Activated T-helper 1 cell treated with anti-CD3 and anti-CD28 coated beads, Interleukin-12 subunit alpha, Interleukin-12 subunit beta, Interleukin-2, Interleukin-4 antibody, amounts not matched to agents 30 ng/mL and 10 ng/mL and 1 ng/mL, durations not matched to agents 14 hours and 24 hours and 36 hours (primary cell): ENCODE results near the gene TGM4. TPM values are rescaled to one million over a fixed set of nuclear protein-coding genes. Genes with fewer than 3 reads are reported as not detected.

Source experiments
- DNase-seq: peaks from one replicate; pipeline ENCODE4 v3.0.0; 2021; ENCODE audit warnings: low spot score
- H3K27ac Mint-ChIP-seq: one replicate; pipeline ENCODE4 v1.8.0; 2021; ENCODE audit warnings: mild to moderate bottlenecking, mixed read lengths
- H3K27me3 Mint-ChIP-seq: one replicate; pipeline ENCODE4 v1.8.0; 2022; ENCODE audit warnings: mild to moderate bottlenecking, moderate library complexity, mixed read lengths; ENCODE audit not compliant: insufficient read depth
- H3K36me3 Mint-ChIP-seq: one replicate; pipeline ENCODE4 v1.8.0; 2021; ENCODE audit warnings: low read depth, mixed read lengths
- H3K4me1 Mint-ChIP-seq: one replicate; pipeline ENCODE4 v1.8.0; 2021; ENCODE audit warnings: low read depth, mixed read lengths
- H3K4me3 Mint-ChIP-seq: one replicate; pipeline ENCODE4 v1.8.0; 2021; ENCODE audit warnings: mild to moderate bottlenecking, moderate library complexity, mixed read lengths
- H3K9me3 Mint-ChIP-seq: one replicate; pipeline ENCODE4 v1.8.0; 2021; ENCODE audit warnings: mixed read lengths
- intact Hi-C: fragments of 100-400 bp; cut with micrococcal nuclease; formaldehyde crosslinking; loops from one replicate; pipeline ENCODE4 v1.15.1; 2024
- total RNA-seq: library from RNA; stranded (reverse); gene quantifications from 2 replicates; pipeline ENCODE4 v1.2.3, GENCODE V29; 2022

The TGM4 gene
- total RNA-seq, 1 donor from 2014 or later = not detected

DNA sequence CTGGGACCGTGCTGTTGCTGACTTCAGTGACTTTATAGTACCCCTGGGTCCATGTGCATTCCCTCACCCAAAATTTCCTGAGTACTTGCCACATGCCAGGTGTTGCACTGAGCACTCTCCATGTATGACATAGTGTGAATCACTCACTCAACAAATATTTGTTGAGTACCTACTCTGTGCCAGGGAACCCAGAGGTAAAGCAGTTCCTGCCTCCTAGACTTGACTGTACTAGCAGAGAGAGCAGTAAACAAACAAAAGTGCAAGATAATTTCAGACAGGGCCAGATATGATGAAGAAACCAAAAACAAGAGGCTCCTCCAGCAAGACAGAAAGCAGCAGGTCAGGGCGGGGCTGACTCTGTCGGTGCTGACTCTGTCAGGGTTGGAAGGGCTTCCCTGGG, 12.2 kb downstream of the TGM4 start:
- Mint-ChIP-seq H3K4me3 (no peak overlapping the region), H3K27me3 (peaks cover 13% of the 10 kb centered on the region), H3K27ac (no peak overlapping the region), H3K36me3 (no peaks in the 10 kb centered on the region), H3K9me3 (no peaks in the 10 kb centered on the region), H3K4me1 (no peaks in the 10 kb centered on the region)
- intact Hi-C loops = no loop called here
- no peak for DNase-seq

DNA sequence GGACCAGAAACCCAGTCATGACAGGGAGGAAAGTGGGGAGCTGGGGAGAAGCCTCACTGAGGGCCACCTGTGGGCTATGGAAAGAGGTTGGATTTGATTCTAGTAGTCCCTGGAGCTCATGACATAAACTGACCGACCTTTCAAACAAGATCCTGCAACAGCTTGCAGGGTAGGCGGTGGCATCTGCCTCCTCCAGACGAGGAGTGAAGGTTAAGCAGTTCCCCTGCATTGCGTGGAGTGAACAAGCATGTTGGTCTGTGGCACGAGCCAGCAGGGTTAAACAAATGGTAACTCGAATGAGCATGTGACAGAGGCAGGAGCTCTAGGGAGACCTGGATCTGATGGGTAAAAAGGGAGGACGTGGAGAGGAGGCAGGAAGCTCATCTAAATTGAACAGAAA, 12.7 kb downstream of the TGM4 start:
- H3K27me3 Mint-ChIP-seq = peaks cover 13% of the 10 kb centered on the region
- H3K4me3 Mint-ChIP-seq = no peak overlapping the region
- no peaks in the 10 kb centered on the region for H3K4me1 Mint-ChIP-seq
- no peak for DNase-seq
- H3K9me3 Mint-ChIP-seq = no peaks in the 10 kb centered on the region
- intact Hi-C loops = no loop called here
- H3K36me3 Mint-ChIP-seq = no peaks in the 10 kb centered on the region
- H3K27ac Mint-ChIP-seq = no peak overlapping the region

DNA sequence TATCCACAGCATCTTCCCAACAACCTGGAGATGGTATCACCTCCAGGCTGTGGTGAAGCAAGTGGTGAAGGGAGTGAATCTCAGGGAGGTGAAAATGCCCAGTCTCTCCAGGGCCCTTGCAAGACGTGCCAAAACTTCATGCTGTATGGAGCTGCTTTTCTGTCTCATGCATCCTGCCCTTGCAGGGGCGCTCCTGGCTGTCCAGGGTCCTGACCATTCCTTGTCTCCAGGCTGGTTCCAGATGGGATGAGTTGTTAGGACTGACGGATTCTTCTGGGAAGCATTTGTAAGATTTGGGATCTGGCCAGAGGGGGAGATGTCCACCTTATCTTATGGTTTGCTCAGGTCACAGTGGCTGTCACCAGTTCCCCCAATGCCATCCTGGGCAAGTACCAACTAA, 15.8 kb downstream of the TGM4 start:
- intact Hi-C loops = no loop called here
- H3K27me3 Mint-ChIP-seq = peaks cover 11% of the 10 kb centered on the region
- H3K36me3 Mint-ChIP-seq = no peaks in the 10 kb centered on the region
- DNase-seq = no peak
- H3K4me3 Mint-ChIP-seq = no peak overlapping the region
- no peaks in the 10 kb centered on the region for H3K9me3 Mint-ChIP-seq
- no peak overlapping the region for H3K27ac Mint-ChIP-seq
- no peaks in the 10 kb centered on the region for H3K4me1 Mint-ChIP-seq

DNA sequence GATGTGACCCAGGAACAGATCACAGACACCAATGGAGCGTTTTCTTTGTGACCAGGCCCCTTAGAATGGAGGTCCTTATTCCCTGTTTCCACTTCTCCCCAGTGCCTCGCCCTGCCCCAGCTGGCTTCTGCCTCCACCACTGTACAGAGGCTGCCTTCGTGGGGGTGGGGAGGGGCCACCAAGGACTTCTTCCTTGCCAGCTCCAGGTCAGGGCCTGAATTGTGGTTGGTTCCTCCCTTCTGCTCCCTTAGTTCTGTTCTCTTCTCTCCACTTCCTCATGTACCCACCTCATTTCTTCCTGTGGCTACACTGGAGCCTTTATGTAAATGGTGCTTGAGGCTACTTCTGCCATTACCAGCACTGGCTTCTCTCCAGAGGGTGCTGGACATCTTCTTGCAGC, 16.4 kb downstream of the TGM4 start:
- no peaks in the 10 kb centered on the region for H3K36me3 Mint-ChIP-seq
- H3K4me1 Mint-ChIP-seq = no peaks in the 10 kb centered on the region
- intact Hi-C loops = no loop called here
- H3K27ac Mint-ChIP-seq = no peak overlapping the region
- no peaks in the 10 kb centered on the region for H3K9me3 Mint-ChIP-seq
- no peak for DNase-seq
- H3K4me3 Mint-ChIP-seq = no peak overlapping the region
- peaks cover 7% of the 10 kb centered on the region for H3K27me3 Mint-ChIP-seq

DNA sequence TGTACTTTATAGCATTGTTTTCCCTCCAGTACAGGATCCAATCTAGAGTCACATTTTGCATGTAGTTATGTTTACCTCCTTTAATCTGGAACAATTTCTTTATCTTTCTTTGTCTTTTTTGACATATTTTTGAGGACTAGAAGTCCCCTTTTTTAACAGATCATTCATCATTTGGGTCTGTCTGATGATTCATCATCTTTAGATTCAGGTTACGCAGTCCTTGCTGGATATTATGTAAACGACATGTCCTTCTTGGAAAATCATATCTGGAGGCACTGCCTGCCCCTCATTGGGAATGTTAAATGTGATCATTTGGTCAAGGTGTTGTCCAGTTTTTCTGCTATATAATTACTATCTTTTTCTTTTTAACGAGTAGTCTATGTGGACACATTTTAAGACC, 18.3 kb downstream of the TGM4 start:
- H3K4me1 Mint-ChIP-seq = no peaks in the 10 kb centered on the region
- no peak overlapping the region for H3K27ac Mint-ChIP-seq
- H3K27me3 Mint-ChIP-seq = peaks cover 3% of the 10 kb centered on the region
- intact Hi-C loops = no loop called here
- H3K4me3 Mint-ChIP-seq = no peak overlapping the region
- no peaks in the 10 kb centered on the region for H3K9me3 Mint-ChIP-seq
- H3K36me3 Mint-ChIP-seq = no peaks in the 10 kb centered on the region
- DNase-seq = no peak

DNA sequence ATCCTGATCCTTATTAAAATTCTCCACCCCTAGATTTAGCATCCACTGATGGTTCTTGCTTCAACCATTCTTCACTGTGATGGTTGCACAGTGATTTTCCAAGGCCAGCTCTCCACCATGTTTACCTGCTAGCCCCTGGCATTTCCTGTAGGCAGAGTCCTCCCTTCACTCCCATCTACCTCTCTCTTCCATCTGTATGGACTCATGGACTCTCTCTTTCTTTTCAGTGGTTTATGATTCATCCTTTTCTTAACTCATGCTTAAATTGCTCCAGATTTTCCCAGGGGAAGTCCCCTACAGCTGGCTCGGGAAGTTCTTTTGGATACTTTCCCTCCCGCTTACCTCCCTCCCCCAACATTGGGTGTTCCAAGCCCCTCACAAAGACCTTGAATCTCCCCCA, 18.7 kb downstream of the TGM4 start:
- no peaks in the 10 kb centered on the region for H3K9me3 Mint-ChIP-seq
- no peaks in the 10 kb centered on the region for H3K36me3 Mint-ChIP-seq
- intact Hi-C loops = no loop called here
- H3K27ac Mint-ChIP-seq = no peak overlapping the region
- no peak for DNase-seq
- H3K4me3 Mint-ChIP-seq = no peak overlapping the region
- H3K4me1 Mint-ChIP-seq = no peaks in the 10 kb centered on the region
- peaks cover 3% of the 10 kb centered on the region for H3K27me3 Mint-ChIP-seq

DNA sequence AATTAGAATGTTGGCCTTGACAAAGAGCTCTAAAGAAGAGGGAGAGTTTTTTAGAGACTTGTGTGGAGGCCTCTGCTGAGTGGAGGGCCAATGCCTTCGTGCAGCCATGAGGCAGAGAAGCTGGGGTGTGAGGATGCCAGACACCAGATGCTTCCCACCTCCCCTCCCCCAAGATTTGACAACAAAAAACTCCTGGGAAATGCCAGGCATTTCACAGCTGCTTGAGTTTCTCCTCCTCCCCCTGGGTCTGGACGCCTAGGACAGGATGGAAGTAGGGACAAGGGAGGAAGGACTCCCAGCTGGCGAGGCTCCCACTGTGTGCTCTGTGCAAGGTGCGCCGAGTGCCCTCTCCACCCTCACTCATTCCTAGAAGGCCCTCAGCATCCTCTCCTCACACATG, 20.1 kb downstream of the TGM4 start:
- no peak for DNase-seq
- Mint-ChIP-seq H3K36me3 (no peaks in the 10 kb centered on the region), H3K4me1 (no peaks in the 10 kb centered on the region), H3K4me3 (no peak overlapping the region), H3K27ac (no peak overlapping the region), H3K27me3 (peaks cover 3% of the 10 kb centered on the region), H3K9me3 (no peaks in the 10 kb centered on the region)
- intact Hi-C loops = no loop called here

DNA sequence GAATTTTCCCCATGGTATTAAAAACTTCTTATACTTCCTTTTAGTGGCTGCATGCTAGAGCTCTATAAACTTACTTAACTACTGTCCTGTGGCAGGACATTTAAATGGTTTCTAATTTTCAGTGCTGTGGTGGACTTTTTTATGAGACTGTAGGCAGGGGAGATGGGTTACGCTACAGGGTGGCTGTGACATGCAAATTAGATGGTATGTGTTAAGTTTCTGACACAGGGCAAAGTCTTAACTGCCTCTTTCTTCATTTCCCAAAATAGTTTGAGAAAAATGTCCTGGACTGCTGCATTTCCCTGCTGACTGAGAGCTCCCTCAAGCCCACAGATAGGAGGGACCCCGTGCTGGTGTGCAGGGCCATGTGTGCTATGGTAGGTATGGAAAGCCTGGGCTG, 22.0 kb downstream of the TGM4 start:
- intact Hi-C loops = no loop called here
- Mint-ChIP-seq H3K4me1 (no peaks in the 10 kb centered on the region), H3K36me3 (no peaks in the 10 kb centered on the region), H3K9me3 (no peaks in the 10 kb centered on the region), H3K27ac (no peak overlapping the region), H3K27me3 (no peaks in the 10 kb centered on the region), H3K4me3 (no peak overlapping the region)
- DNase-seq = no peak

DNA sequence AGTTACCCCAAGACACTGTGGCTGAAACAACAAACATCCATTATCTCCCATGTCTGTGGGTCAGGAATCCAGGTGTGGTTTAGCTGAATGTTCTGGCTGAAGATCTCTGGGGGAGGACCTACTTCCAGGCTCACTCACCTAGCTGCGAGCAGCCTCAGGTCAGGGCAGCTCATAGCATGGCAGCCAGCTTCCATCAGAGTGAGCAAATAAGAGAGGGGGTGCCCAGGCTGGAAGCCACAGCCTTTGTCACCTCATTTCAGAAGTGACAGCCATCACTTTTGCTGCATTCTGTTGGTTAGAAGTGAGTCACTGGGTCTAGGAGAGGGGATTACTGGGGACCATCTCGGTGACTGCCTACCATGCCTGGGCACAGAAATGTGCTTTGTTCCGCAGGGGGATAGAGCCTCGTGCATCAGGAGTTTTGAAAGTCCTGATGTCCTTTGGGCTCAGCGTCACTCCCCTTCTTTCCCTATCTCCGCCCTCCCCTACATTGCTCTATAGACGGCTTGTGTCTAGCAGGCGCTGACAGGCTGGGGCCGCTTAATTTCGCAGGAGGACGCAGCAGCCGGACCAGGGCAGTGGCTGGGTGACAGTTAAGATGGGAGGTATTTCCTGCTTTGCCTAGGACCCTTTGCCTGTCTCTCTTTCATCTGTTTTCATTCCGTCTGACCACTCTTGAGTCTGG, 25.4 kb downstream of the TGM4 start:
- H3K9me3 Mint-ChIP-seq = no peaks in the 10 kb centered on the region

DNA sequence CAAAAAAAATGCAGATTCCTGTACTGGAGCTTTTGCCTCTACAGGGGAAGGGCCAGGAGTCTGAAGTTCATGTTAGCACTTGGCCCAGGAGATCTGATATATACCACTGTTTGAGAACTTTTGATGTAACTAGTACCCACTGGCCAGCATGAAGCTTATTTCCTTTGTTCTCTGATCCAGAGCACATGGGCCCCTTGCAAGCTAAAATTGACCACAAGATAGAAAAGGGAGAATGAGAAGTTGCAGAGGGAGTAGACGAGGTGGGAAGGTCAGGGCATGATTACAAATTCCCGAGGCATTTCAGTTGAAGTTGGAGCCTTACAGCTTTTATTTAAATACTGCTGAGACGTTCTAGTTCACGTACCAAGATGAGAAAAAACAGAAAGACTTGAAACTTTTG, 28.2 kb downstream of the TGM4 start:
- Mint-ChIP-seq H3K36me3 (no peaks in the 10 kb centered on the region), H3K4me1 (no peaks in the 10 kb centered on the region), H3K27ac (no peak overlapping the region), H3K27me3 (no peaks in the 10 kb centered on the region), H3K9me3 (no peaks in the 10 kb centered on the region), H3K4me3 (no peak overlapping the region)
- intact Hi-C loops = no loop called here
- DNase-seq = no peak

More for the DNA sequence above, 25.4 kb downstream of the TGM4 start:
- Mint-ChIP-seq H3K4me1 (no peaks in the 10 kb centered on the region), H3K27me3 (no peaks in the 10 kb centered on the region), H3K4me3 (no peak overlapping the region), H3K36me3 (no peaks in the 10 kb centered on the region), H3K27ac (no peak overlapping the region)
- DNase-seq = no peak
- intact Hi-C loops = no loop called here

DNA sequence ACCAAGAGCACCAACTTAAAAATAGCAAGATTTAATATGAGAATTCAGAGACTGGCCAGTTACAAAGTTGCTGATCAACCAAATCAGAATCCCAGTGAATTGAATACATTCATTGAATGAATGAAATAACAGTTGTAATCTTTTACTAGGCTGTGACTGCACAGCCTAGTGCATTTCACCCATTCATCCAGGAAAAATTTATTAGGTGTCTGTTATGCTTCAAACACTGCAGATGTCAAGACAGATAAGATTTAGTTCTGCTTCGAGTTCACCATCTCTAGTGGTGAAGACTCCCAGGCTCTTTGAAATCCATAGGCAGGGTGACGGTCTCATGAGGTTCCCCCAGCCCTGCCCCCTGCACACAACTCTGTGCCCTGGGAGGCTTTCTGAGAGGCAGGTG, 28.9 kb downstream of the TGM4 start:
- DNase-seq = no peak
- intact Hi-C loops = no loop called here
- no peak overlapping the region for H3K27ac Mint-ChIP-seq
- no peaks in the 10 kb centered on the region for H3K4me1 Mint-ChIP-seq
- peaks cover 3% of the 10 kb centered on the region for H3K27me3 Mint-ChIP-seq
- no peaks in the 10 kb centered on the region for H3K36me3 Mint-ChIP-seq
- H3K9me3 Mint-ChIP-seq = no peaks in the 10 kb centered on the region
- no peak overlapping the region for H3K4me3 Mint-ChIP-seq

DNA sequence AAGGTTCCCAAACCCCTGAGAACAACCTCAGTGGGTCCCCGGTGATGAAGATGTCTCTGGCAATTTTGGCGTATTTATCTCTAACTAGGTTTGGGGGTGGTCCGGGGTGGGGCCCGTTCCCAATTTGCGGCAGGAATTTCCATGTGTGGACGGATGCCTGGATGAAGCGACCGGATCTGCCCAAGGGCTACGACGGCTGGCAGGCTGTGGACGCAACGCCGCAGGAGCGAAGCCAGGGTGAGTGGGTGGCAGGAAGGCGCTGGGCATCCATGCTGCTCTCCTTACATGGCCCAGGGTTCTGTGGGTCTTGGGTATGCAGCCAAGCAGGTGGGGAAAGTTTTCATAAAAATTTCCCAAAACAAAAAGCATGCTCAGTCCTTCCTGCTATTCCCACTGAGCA, 29.3 kb downstream of the TGM4 start:
- intact Hi-C loops = no loop called here
- Mint-ChIP-seq H3K9me3 (no peaks in the 10 kb centered on the region), H3K36me3 (no peaks in the 10 kb centered on the region), H3K27ac (no peak overlapping the region), H3K4me3 (no peak overlapping the region), H3K4me1 (no peaks in the 10 kb centered on the region), H3K27me3 (peaks cover 4% of the 10 kb centered on the region)
- no peak for DNase-seq

DNA sequence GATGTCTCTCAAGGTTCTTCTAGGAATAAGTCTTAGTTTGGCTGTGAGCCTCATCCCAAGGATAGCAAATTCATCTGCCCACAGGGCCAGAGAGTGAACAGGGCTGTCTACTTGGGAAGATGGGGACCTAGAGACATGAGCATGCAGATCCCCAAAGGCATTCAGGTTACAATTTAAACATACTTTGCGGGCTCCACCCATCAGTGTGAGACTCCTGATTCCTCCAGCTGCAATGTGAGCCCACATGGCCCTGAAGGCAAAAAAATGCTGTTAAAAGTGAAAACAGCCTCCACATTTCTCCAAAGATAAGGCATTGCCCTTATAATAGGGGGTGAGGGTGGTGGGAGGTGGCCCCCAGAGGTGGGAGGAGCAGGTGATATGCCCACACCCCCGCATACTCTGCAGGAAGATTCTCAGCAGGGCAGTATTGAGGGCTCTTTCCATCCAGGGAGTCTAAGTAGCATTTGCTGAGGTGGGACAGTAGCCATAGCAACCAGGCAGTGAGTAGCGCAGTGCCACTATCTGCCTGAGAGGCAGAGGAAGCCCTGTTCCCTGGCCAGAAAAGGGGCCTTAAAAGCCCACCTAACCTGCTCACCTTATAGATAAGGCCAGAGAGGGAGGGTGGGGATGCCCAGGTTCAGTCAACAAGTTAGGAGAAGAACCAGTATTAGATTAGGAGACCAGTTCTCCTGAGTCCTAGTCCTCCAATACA, 31.2 kb downstream of the TGM4 start:
- no peaks in the 10 kb centered on the region for H3K4me1 Mint-ChIP-seq

DNA sequence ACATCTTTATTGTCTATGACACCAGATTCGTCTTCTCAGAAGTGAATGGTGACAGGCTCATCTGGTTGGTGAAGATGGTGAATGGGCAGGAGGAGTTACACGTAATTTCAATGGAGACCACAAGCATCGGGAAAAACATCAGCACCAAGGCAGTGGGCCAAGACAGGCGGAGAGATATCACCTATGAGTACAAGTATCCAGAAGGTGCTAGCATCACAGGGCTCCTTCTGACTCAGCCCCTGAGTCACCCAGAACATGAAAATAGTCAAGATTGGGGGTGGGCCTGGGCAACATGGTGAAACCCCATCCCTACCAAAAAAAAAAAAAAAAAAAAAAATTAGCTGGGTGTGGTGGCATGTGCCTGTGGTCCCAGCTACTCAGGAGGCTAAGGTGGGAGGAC, 32.6 kb downstream of the TGM4 start:
- H3K36me3 Mint-ChIP-seq = no peaks in the 10 kb centered on the region
- peaks cover 9% of the 10 kb centered on the region for H3K27me3 Mint-ChIP-seq
- no peak overlapping the region for H3K4me3 Mint-ChIP-seq
- DNase-seq = no peak
- H3K4me1 Mint-ChIP-seq = no peaks in the 10 kb centered on the region
- no peaks in the 10 kb centered on the region for H3K9me3 Mint-ChIP-seq
- H3K27ac Mint-ChIP-seq = no peak overlapping the region
- intact Hi-C loops = no loop called here

More for the DNA sequence above, 31.2 kb downstream of the TGM4 start:
- DNase-seq = no peak
- H3K27me3 Mint-ChIP-seq = peaks cover 7% of the 10 kb centered on the region
- no peak overlapping the region for H3K27ac Mint-ChIP-seq
- H3K36me3 Mint-ChIP-seq = no peaks in the 10 kb centered on the region
- H3K4me3 Mint-ChIP-seq = no peak overlapping the region
- intact Hi-C loops = no loop called here
- H3K9me3 Mint-ChIP-seq = no peaks in the 10 kb centered on the region
